Body of pancreas (tissue), 4 donors: Measurements from ENCODE around the gene ABCC10. TPM values are rescaled to one million over a fixed set of nuclear protein-coding genes. Genes with fewer than 3 reads are reported as not detected.
A peak's percentile ranks its signal among the peaks of the same experiment; 100 is the strongest.
"Not testable (repeated sequence)": the region's sequence is repeated elsewhere in the genome, so short reads cannot be mapped to it uniquely, and the experiment has no call there.

Experiments
- ATAC-seq: fragments of 150-250 bp; one replicate; pipeline ENCODE4 v1.9.1; 2016
- DNase-seq, 4 donors: peaks; one replicate each; pipeline ENCODE4 v3.0.0-alpha.2; 2019
- H3K27ac ChIP-seq, 4 donors: fragments of 200-600 bp; sonication (generic); 1 replicate in 3 of 4; 2 replicates in 1 of 4; pipeline versions ENCODE4 v1.5.1 to v1.6.1; 2016 to 2019; ENCODE audit warnings: mild to moderate bottlenecking in 1 of 4, mixed read lengths in 1 of 4, moderate library complexity in 1 of 4
- H3K27me3 ChIP-seq, 2 donors: fragments of 200-600 bp; sonication (generic); one replicate each; pipeline ENCODE4 v1.6.0; 2016; ENCODE audit warnings: mild to moderate bottlenecking in 1 of 2
- H3K36me3 ChIP-seq, 2 donors: fragments of 200-600 bp; sonication (generic); replicated peaks in 1 of 2; 2 replicates each; pipeline ENCODE4 v1.5.1; 2016; ENCODE audit warnings: low read depth in 2 of 2; ENCODE audit not compliant: insufficient read depth in 1 of 2
- H3K4me1 ChIP-seq: fragments of 200-600 bp; sonication (generic); one replicate; pipeline ENCODE4 v1.6.0; 2016
- H3K4me3 ChIP-seq, 2 donors: fragments of 200-600 bp; sonication (generic); 1 replicate in 1 of 2; 2 replicates in 1 of 2; pipeline ENCODE4 v1.5.1; 2016 to 2019
- H3K9me3 ChIP-seq, 3 donors: fragments of 200-600 bp; sonication (generic); 1 replicate in 2 of 3; 2 replicates in 1 of 3; pipeline ENCODE4 v1.5.1; 2016
- CTCF ChIP-seq, 7 experiments: fragments of 450-650 bp in 4 of 7; fragments of 200-600 bp in 3 of 7; sonication (generic) in 3 of 7; IDR thresholded peaks; one replicate each; pipeline ENCODE4 v1.5.1; 2016 to 2019; ENCODE audit warnings: antibody characterized with exemption in 7 of 7
- POLR2A ChIP-seq, 3 donors: fragments of 450-650 bp; IDR thresholded peaks; one replicate each; pipeline ENCODE4 v1.6.1; 2016; ENCODE audit warnings: antibody characterized with exemption in 3 of 3, mild to moderate bottlenecking in 2 of 3
- WGBS, 2 donors: methylation state at CpG; one replicate each; pipeline ENCODE4 v1.1.5; 2017; 5-methylcytosine and 5-hydroxymethylcytosine counted together
- intact Hi-C: fragments of 100-400 bp; cut with DNase I; formaldehyde crosslinking; loops from one replicate; pipeline ENCODE4 v1.15.1; 2023
- total RNA-seq, 2 donors: library from RNA; depleted of rRNA; stranded (reverse); fragments of >200 nt; gene quantifications; one replicate each; pipeline ENCODE4 v1.1.0, GENCODE V29; 2016

ABCC10 gene
- total RNA-seq, 2 donors from 2014 or later: 17.1 to 44.5 TPM

GRCh38 chr6:43496370-43497128 lies 69.2 kb downstream of the ABCC10 start:
- no peak overlapping the region for H3K27ac ChIP-seq
- intact Hi-C loops: no loop called here
- no peaks in the 10 kb centered on the region for H3K9me3 ChIP-seq
- 67 to 70% methylated on average over 12 to 18 of the region's 18 CpGs for WGBS, 2 donors
- no peak overlapping the region for H3K4me3 ChIP-seq
- ATAC-seq (no peak), DNase-seq (no peak)
- H3K27me3 ChIP-seq: no peaks in the 10 kb centered on the region
- H3K36me3 ChIP-seq: peaks cover 9 to 21% of the 10 kb centered on the region in 2 donors
- TF ChIP-seq CTCF (IDR thresholded peaks at IDR 0.05): peak in 6 of 7 experiments; percentile 7 to 34 (median 20)
- TF ChIP-seq POLR2A (IDR thresholded peaks at IDR 0.05): no peak
- peaks cover 12% of the 10 kb centered on the region for H3K4me1 ChIP-seq

GRCh38 chr6:43497129-43497396 lies 69.7 kb downstream of the ABCC10 start:
- no peak for ATAC-seq
- WGBS, 2 donors: 93 to 94% methylated on average over 1 to 6 of the region's 6 CpGs

GRCh38 chr6:43497689-43498088 lies 70.3 kb downstream of the ABCC10 start:
- intact Hi-C loops: no loop called here
- H3K36me3 ChIP-seq: peaks cover 9 to 22% of the 10 kb centered on the region in 2 donors
- TF ChIP-seq CTCF (IDR thresholded peaks at IDR 0.05): no peak
- no peak for TF ChIP-seq POLR2A (IDR thresholded peaks at IDR 0.05)

More at GRCh38 chr6:43497129-43497396, 69.7 kb downstream of the ABCC10 start:
- Histone ChIP-seq H3K9me3 (no peaks in the 10 kb centered on the region), H3K36me3 (peaks cover 9 to 21% of the 10 kb centered on the region in 2 donors), H3K27ac (no peak overlapping the region), H3K4me1 (peaks cover 8% of the 10 kb centered on the region), H3K27me3 (no peaks in the 10 kb centered on the region), H3K4me3 (no peak overlapping the region)
- intact Hi-C loops: no loop called here
- no peak for DNase-seq
- TF ChIP-seq CTCF (IDR thresholded peaks at IDR 0.05) (no peak), POLR2A (IDR thresholded peaks at IDR 0.05) (no peak)

GRCh38 chr6:43498291-43498690 lies 71.0 kb downstream of the ABCC10 start:
- H3K27ac ChIP-seq, H3K4me3 ChIP-seq, H3K27me3 ChIP-seq, H3K4me1 ChIP-seq, intact Hi-C loops, DNase-seq, H3K9me3 ChIP-seq, ATAC-seq: not testable (repeated sequence)
- 68 to 98% methylated on average over 5 of the region's 5 CpGs for WGBS, 2 donors
- peaks cover 9 to 27% of the 10 kb centered on the region in 2 donors for H3K36me3 ChIP-seq

More at GRCh38 chr6:43497689-43498088, 70.3 kb downstream of the ABCC10 start:
- H3K4me1 ChIP-seq: peaks cover 1% of the 10 kb centered on the region
- H3K27ac ChIP-seq: no peak overlapping the region
- ATAC-seq: no peak
- H3K27me3 ChIP-seq: no peaks in the 10 kb centered on the region
- 94 to 97% methylated on average over 12 of the region's 12 CpGs for WGBS, 2 donors
- no peaks in the 10 kb centered on the region for H3K9me3 ChIP-seq
- H3K4me3 ChIP-seq: no peak overlapping the region
- no peak for DNase-seq

- TF ChIP-seq CTCF (IDR thresholded peaks at IDR 0.05): no peak
- no peak for TF ChIP-seq POLR2A (IDR thresholded peaks at IDR 0.05)
- WGBS, 2 donors: 81 to 85% methylated on average over 9 to 12 of the region's 12 CpGs
- no peaks in the 10 kb centered on the region for H3K27me3 ChIP-seq
- H3K27ac ChIP-seq: no peak overlapping the region
- DNase-seq (no peak), ATAC-seq (no peak)
- H3K9me3 ChIP-seq: no peaks in the 10 kb centered on the region
- intact Hi-C loops: no loop called here
- peaks cover 9 to 32% of the 10 kb centered on the region in 2 donors for H3K36me3 ChIP-seq
- H3K4me3 ChIP-seq: no peak overlapping the region
- H3K4me1 ChIP-seq: no peaks in the 10 kb centered on the region
Observed at GRCh38 chr6:43499028-43499815, 71.9 kb downstream of the ABCC10 start.
